ENCODE data around the gene SORCS2. TPM values are rescaled to one million over a fixed set of nuclear protein-coding genes. Genes with fewer than 3 reads are reported as not detected.

Gene SORCS2
- total RNA-seq, 2 donors from 2014 or later = 0.21 to 0.92 TPM

DNA sequence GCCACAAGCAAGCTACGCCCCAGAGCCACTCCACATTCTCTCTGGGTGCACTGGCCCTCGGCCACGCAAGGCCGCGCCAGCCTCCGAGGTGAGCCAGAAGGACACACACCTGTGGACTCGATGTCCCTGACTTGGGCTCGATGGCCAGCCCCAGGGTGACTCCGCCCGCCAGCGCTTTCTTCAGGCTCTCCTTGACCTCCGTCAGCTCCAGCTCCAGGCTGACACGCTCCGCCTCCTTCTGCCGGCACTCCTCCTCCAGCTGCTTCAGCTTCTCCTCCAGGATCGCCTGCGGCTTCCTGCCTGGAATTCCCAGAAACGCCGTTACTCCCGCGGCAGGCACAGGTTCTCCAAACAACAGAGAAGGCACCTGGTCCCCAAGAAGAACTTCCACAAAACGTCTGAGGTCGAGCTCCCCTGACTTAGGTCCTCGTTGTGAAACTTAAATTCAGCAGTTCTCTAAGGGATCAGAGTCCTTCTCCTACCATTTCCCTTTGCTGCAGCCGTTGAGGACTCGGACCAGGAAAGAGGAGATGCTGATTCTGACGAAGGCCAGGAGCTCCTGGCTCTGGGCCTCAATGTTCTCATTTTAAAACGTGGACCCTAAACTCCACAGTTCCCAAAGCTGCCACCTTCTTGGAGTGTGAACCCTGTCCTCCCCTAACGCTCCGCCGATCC lies 580.5 kb downstream of the SORCS2 start:
- DNase-seq (peak; percentile 85 to 86), ATAC-seq (peak; percentile 68)
- intact Hi-C loops (cut with DNase I, micrococcal nuclease) = no loop called here

DNA sequence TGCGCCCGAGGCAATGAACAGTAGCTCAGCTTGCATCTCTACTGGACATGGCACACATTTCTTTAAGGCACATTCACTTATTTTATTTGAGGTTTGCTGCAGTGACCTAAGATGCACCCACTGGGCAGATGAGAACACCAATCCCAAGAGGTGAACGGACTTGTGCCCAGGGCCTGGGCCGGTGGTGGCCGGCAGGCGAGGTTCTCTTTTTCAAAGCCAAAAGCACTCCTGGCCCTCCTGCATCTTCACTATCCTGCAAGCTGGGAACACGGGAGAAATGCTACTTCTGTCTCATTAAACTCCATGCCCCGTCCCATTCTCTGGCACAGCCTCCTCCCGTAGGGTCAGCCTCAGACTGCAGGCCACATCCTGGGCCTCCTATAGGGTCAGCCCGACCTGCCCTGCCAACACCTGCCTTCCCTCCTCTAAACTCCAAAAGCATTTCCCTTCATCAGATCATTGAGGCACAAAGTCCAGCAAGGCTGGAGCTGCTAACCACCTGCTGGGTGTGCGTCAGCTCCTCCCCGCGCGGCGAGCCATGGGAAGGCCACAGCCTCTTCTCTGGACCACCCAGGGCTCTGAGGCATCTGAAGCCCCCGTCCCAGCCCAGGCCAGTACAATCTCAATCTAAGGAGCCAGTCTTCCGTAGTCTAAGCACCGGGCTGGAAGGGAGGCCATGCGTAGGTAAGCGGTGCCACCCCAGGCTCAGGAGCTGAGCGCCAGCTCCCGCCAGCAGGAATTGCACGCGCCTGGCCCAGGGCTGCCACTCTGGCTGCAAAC lies 581.3 kb downstream of the SORCS2 start:
- intact Hi-C loops (cut with DNase I, micrococcal nuclease) = no loop called here
- ATAC-seq = peak; percentile 66
- peak; percentile 76 to 77 for DNase-seq

DNA sequence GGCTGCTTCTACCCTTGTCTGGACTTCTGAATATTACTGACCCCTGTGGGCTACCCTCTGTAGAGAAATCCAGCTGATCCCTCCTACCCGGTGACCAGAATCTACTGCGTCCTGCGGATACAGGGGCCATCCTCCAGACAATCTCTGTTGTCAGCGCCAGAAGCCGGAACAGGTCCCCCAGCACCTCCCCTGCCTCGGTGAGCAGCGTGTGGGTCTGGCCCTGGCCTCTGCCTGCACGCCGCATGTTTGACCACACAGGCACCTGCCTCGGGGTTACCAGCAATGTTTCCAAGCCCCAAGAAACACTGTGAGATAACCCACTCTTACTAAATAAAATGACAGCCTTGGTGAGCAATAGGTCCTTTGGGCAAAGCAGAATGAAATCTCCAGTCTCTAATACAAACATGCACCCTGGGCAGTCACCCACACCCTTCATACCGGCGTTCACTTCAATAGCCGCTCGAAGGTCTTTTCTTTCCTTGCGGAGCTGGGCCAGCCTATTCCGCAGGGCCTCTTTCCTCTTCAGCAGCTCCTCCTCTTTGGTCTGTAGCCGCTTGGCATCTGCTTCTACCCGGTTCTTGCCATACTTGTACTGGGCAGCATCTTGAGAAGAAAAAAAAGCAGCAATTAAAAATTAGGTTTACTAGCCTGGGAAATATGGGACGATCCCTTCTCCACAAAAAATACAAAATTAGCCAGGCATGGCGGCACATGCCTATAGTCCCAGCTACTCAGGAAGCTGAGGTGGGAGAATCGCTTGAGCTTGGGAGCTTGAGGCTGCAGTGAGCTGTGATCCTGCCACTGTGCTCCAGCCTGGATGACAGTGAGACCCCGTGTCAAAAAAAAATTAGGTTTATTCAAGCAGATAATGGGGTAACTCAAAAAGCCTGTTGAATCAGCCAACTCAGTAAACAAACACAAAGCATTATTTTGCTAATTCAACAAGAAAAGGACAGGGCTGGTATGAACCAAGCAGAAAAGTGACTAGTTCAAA lies 582.3 kb downstream of the SORCS2 start:
- intact Hi-C loops (cut with DNase I, micrococcal nuclease) = no loop called here
- ATAC-seq (no peak), DNase-seq (no peak)

DNA sequence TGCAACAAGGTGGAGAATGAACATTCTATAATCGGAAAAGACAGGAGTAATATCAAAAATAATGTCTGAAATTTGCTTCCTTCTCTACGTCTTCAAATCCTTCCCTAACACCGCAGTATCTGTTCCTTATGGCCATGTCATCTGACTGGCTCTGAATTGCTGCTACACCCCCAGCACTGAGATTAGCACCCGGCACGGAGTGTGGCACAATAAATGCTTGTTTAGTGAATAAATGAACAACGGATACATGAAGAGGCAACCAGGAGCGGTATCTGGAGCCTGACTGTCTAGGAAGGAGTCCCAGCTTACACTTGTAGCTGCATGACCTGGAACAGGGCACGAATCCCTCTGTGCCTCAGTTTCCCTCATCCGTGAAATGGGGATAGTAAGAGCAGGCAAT lies 583.1 kb downstream of the SORCS2 start:
- DNase-seq = peak in 1 of 2 donors; percentile 39
- intact Hi-C loops (cut with DNase I, micrococcal nuclease) = no loop called here

DNA sequence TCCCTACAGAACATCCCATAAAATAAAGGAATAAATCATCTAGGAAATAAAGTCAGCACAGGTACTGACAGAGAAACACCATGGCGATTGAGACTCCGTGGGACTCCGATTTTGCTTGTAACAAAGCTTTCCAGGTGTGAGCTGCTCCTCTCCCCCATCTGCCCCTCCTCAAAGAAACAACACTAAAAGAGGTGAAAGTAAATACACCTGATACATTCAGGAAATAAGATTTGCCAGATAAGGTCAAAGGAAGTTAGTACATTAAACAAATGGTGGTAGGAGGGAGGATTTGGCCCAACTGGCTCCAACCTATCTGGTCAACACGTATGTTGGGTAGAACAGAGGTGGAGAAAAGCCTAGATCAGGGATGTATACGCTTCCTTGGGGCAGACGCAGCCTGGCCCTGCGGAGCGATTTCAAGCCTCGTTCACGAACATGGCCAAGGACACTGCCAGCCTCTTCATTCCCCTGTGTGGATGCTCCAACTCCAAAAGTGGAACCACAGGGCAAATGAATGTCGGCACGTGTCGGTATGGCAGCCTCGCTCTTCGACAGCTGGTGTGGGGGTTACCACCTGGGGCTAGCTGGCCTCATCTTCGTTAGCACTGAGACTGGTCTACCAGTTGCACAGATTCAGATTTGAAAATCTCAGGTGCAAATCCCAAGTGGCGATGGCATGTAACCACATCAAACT lies 584.8 kb downstream of the SORCS2 start:
- DNase-seq (peak in 1 of 2 donors; percentile 33), ATAC-seq (peak; percentile 24)
- intact Hi-C loops (cut with DNase I, micrococcal nuclease) = no loop called here

More for the DNA sequence above, 583.1 kb downstream of the SORCS2 start:
- peak; percentile 24 for ATAC-seq

DNA sequence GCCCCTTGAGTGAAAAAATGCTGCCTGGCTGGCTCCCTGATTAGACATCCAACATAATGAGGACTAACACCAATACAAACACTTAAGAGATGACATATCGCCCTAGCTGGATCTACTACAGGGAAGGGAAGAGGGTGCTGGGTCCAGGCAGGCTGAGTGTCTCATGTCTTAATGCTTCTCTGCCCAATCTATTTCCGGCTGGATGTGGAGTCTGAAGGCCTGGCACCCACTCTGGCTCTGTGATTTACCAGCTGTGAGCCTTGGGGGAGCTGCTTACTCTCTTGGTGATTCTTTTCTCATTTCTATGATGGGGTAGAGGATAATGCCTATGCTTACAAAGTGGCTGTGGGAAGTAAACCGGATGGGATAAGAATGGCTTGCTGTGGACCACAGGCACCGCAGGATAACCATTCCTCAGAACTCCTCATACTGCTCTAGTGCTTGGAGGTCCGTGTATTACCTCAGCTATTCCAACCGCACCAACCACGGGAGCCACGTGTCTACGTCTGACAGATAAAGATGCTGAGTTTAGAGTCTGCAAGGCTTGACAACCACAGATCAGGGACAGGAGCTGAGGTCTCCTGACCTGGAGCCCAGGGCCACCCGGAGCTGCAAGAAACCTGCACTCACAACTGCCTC lies 585.7 kb downstream of the SORCS2 start:
- ATAC-seq = no peak
- intact Hi-C loops (cut with DNase I, micrococcal nuclease) = no loop called here

DNA sequence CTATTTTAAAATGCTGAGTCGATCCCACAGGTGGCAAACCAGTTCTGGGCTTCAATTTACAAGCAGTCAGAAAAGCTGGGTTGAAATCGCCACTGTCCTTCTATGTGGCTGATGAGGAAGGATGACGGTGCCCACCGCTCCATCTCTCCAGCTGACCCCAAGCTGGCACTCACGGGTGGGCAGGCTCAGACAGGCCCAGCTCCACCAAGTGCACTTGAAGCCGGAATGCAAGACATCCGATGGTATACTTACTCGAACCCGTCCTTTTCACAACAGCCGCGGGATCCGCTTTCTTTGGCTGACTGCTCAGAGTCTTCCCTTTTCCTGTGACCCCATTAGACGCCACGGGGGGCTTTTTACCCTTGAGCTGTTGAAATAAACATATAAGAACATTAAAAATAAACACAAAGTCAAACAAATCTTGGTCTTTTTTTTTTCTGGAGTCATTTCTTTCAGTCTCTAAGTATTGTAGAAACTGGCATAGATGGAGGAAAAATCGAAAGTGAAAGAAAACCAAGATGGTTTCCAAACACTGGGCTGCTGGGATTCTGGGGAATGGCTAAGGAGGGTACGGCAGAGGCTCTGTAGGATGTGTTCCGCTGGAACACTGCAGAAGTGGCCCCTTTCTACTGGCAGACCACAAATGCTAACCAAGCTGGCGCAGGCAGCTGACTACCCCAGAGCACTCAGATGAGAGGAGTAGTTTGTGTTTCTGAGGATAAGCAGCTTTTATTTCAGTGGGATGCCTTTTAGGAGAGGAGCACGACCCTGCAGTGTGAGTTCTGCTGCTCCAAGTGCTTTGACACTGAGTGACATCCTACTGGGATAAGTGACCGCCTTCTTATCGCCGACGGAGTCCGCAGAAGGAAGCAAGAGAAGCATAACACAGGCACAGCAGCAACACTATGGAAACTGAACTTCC lies 586.4 kb downstream of the SORCS2 start:
- intact Hi-C loops (cut with DNase I, micrococcal nuclease) = no loop called here
- DNase-seq (peak in 1 of 2 donors; percentile 26), ATAC-seq (no peak)

More for the DNA sequence above, 585.7 kb downstream of the SORCS2 start:
- DNase-seq = no peak

DNA sequence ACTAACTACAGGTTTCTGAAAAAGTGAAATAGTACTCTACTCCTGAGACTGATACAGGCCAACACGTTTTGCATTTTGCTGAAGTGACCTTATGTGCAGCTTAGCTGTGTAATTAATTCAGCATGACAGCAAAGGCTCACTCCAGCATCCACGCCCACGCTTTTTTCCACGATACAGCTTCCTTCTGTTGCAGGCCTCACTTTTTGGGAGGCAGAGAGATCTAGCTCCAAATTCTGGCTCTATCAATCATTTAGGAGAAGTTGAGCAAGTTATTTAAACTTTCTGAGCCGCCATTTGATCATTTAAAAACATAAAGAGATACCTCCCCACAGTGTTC lies 587.1 kb downstream of the SORCS2 start:
- intact Hi-C loops (cut with DNase I, micrococcal nuclease) = no loop called here
- peak in 1 of 2 donors; percentile 25 for DNase-seq
- ATAC-seq = no peak

DNA sequence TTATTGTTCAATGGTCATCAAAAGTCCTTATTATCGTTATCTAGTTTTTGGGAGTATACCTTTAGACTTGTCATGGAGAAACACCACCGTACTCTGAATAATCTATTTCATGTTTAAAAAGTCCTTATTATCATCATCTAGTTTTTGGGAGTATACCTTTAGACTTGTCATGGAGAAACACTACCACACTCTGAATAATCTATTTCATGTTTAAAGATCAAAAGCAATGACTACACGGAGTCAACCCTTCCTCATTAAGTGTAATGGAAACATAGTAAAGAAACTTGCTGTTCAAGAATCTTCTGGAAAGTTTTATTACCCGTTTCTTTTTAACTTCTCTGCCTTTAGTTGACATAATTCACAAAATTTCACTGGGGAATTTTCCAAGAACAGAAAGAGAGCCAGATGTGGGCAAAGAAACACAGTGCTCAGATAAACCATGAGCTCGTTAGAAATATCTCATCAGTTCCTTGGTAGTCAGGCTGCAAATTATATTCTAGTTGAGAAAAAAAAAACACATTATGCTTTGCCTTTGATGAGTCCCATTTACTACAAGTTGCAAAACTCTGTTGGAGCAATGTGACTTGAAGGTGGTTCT lies 588.5 kb downstream of the SORCS2 start:
- no peak for DNase-seq
- intact Hi-C loops (cut with DNase I, micrococcal nuclease) = no loop called here
- no peak for ATAC-seq

DNA sequence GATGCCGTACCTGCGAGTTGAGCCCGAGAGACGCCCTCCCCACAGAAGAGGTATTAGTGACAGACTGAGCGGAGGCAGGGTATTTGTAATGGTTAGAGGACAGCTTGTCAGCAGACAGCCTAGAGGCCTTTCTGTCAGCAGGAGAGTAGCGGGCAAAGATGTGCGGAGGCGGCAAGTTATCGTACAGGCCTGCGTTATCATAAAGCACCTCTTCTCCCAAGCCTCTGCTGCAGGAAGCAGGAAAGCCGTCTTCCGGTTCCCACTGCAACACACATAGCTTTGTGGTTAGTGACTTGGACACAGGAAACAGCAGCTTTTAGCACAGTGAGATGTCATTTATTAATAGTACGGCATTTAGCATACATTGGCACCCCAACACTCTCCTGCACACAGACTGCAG lies 589.0 kb downstream of the SORCS2 start:
- intact Hi-C loops (cut with DNase I, micrococcal nuclease) = no loop called here
- ATAC-seq (no peak), DNase-seq (no peak)

DNA sequence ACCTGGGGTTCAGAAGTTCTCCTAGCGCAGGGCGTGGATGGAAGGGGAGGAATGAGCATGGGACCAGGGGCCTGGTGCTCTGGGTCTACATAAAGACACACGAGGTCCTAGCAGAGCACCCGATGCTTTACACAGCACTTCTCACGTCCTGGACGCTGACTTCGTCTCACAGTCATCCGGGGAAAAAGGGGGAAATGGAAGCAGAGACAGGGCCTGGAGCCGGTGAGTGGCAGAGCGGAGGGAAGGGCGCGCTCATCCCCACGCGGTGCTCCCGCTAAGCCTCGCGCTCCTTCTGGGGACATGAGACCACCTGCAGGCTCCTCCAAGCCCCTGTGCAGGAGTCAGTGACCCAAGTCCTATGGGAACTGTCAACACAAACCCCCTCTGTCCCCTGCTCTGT lies 589.7 kb downstream of the SORCS2 start:
- no peak for DNase-seq

DNA sequence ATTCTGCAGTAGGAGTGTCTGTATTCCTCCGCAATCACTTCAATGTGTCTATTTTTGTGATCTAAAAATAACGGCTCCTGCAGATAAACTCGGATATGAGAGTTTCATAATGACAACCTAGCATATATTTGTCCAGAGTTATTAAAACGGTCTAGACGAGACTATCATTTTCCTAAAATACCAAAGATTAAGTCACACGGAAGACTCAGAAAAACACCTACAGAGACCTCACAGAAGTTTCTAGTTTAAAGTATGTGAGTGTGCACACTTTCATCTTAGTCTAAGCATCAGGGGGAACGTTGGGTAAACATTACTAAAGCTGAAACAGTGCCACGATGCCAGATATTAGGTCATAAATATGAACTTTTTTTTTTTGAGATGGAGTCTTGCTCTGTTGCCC lies 590.4 kb downstream of the SORCS2 start:
- intact Hi-C loops (cut with DNase I, micrococcal nuclease) = no loop called here
- DNase-seq = no peak
- no peak for ATAC-seq

More for the DNA sequence above, 589.7 kb downstream of the SORCS2 start:
- intact Hi-C loops (cut with DNase I, micrococcal nuclease) = no loop called here
- ATAC-seq = no peak

DNA sequence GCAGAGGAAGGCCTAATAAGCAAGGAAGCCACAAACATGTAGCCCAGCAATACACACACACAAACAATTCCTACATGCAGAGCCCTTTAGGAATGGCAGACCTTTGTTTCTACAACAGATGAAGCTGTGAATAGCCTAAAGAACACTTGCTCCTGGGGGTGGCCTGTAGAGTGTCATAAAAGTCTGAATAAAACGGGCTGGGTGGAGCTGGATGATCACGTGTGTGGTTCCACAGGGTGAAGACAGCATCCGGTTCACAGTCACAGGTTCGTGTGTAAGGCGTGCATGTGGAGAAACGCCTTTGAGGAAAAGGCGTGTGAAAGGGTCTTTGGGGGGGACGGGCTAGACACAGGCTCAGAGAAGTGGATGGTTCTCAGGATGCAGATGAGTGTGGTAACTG lies 591.2 kb downstream of the SORCS2 start:
- intact Hi-C loops (cut with DNase I, micrococcal nuclease) = no loop called here
- DNase-seq (peak; percentile 57 to 67), ATAC-seq (peak; percentile 98)

DNA sequence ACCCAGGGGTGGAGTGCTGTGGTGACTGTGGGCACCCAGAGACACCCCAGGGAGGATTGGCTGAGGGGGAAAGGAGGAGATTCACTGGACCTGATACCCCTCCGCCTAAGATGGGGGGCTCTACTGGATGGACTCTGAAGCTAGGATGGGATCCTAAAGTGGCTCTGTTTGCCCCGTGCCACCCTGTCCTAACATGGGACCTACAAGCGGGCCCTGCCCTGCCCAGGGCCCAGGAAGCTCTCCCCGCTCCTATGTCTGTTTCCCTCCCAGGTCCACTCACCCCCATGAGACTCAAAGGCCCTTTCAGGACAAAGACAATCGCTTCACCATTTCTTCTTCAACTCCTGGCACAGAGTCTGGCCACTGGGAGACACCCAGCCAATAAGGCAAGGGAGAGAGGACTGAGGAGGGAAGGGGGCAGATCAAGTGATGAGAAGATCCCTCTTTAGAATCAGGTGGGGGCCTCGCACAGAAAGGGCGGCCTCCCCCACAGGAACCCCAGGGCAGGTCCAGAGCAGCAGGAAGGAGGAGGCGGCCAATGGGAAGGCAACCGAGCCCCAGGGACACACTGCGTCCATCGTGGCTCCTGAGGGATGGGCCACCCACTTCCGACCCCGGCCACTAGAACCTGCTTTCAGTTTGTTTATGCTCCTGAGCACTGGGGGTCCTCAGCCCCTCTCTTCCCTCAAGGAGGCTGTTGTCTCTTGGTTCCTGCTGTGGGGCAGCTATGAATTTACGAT lies 592.0 kb downstream of the SORCS2 start:
- DNase-seq (no peak), ATAC-seq (peak; percentile 4)
- intact Hi-C loops (cut with DNase I, micrococcal nuclease) = no loop called here

DNA sequence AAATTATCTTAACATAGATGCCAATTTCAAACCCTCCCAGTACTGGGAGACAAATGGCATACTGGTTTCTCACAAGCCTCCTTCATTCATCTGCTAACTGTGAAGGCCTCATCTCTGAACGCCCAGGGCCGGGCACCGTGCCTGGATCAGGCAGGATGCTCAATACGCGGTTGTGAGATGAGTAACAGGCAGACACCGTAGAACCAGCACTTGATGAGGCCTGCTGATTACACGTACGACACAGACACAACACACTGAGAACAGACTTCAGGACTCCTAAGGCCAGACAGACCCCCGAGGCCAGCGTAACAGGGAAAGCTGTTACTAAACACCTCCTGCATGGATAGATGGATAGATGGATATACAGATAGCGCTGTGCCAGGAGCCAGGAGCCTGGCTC lies 592.7 kb downstream of the SORCS2 start:
- DNase-seq = no peak
- no peak for ATAC-seq
- intact Hi-C loops (cut with DNase I, micrococcal nuclease) = no loop called here

DNA sequence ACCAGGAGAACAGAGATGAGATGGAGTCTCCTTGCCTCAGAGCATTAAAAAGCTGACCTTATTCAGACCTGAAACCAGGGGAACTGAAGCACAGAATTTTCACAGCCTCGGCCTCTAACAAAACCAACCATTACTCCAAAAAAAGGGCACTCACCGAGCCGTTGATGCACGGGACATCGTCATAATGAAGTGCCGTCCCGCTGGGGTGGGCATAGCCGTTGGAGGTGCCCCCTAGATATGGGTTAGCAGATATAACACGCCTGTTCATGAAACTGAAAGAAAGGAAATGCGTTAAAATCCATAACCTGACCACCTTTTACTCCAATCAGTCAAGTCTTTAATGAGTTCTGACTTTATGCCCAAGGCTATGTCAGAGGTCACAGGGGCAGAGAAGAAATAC lies 593.7 kb downstream of the SORCS2 start:
- intact Hi-C loops (cut with DNase I, micrococcal nuclease) = no loop called here
- ATAC-seq (no peak), DNase-seq (no peak)

Measured in left colon (tissue), 2 donors.